HepG2 (cell line): ENCODE measurements around the gene CRMP1. TPM values are rescaled to one million over a fixed set of nuclear protein-coding genes. Genes with fewer than 3 reads are reported as not detected.

ENCODE experiments used
- ATAC-seq: fragments of 200-7000 bp; cut with Tn5 transposase; 3 replicates; pipeline ENCODE4 v1.9.1; 2020; ENCODE audit warnings: mild to moderate bottlenecking, moderate library complexity
- BruUV-seq: library from RNA; stranded (reverse); fragments of 400-500 nt; replicated peaks from 2 replicates; lab custom pipeline; 2021; lab: Mats Ljungman, UMichigan
- CTCF ChIA-PET: fragments of 300-600 bp; formaldehyde crosslinking; extraction: SDS; loops from one replicate; lab custom pipeline; 2021; ENCODE audit warnings: low total read pairs, inconsistent platforms, low intra/inter-chr PET ratio; lab: Yijun Ruan, JAX
- POLR2A ChIA-PET: fragments of 350-600 bp; sonication (Branson Sonifier 250); formaldehyde crosslinking; loops from one replicate; lab custom pipeline; 2020; ENCODE audit warnings: antibody characterized with exemption, inconsistent platforms; lab: Yijun Ruan, JAX
- DNase-seq: peaks from one replicate; pipeline ENCODE4 v3.0.0-alpha.2; 2015; ENCODE audit warnings: low spot score
- FAIRE-seq: peaks from 3 replicates; lab custom pipeline; 2011; peaks lifted over from hg19 to GRCh38; lab: Jason Lieb, UNC
- H2AFZ ChIP-seq: one replicate; pipeline ENCODE4 v1.6.1; 2011; ENCODE audit warnings: low read length, inconsistent platforms
- H3K27ac ChIP-seq: fragments of 300-600 bp; 3 replicates; pipeline ENCODE4 v1.8.0; 2011; ENCODE audit warnings: mixed run types, mild to moderate bottlenecking, mixed read lengths, low read length, inconsistent platforms; ENCODE audit not compliant: insufficient read depth; ENCODE audit errors: extremely low read length
- H3K27me3 ChIP-seq, 2 experiments: fragments of 200-600 bp in 1 of 2; 2 replicates in 1 of 2; 3 replicates in 1 of 2; pipeline versions ENCODE4 v1.6.0 to v1.8.0; 2011; ENCODE audit warnings: low read length in 2 of 2, mild to moderate bottlenecking in 2 of 2, moderate library complexity in 2 of 2, inconsistent platforms in 1 of 2; ENCODE audit not compliant: insufficient read depth in 2 of 2, control insufficient read depth in 1 of 2
- H3K36me3 ChIP-seq, 2 experiments: fragments of 200-600 bp in 1 of 2; replicated peaks in 1 of 2; 2 replicates in 1 of 2; 3 replicates in 1 of 2; pipeline versions ENCODE4 v1.5.1 to v1.8.0; 2011; ENCODE audit warnings: low read length in 2 of 2, inconsistent platforms in 1 of 2; ENCODE audit not compliant: insufficient read depth in 2 of 2, control insufficient read depth in 1 of 2
- H3K4me1 ChIP-seq: 2 replicates; pipeline ENCODE4 v1.5.1; 2012; ENCODE audit warnings: low read length, inconsistent platforms; ENCODE audit not compliant: insufficient read depth
- H3K4me2 ChIP-seq: 2 replicates; pipeline ENCODE4 v1.6.0; 2011; ENCODE audit warnings: low read depth, low read length, inconsistent platforms
- H3K4me3 ChIP-seq, 3 experiments: fragments of 200-600 bp in 1 of 3; sonication (generic), shearing (Covaris generic) in 1 of 3; replicated peaks in 1 of 3; 2 replicates each; pipeline ENCODE4 v1.5.1; 2011 to 2016; ENCODE audit warnings: low read length in 3 of 3, inconsistent platforms in 2 of 3, low read depth in 2 of 3, mild to moderate bottlenecking in 2 of 3, control low read depth in 1 of 3, mixed read lengths in 1 of 3; ENCODE audit not compliant: insufficient read depth in 1 of 3
- H3K79me2 ChIP-seq: one replicate; pipeline ENCODE4 v1.6.1; 2011; ENCODE audit warnings: low read length, inconsistent platforms; ENCODE audit not compliant: insufficient read depth
- H3K9ac ChIP-seq: 2 replicates; pipeline ENCODE4 v1.6.0; 2011; ENCODE audit warnings: mild to moderate bottlenecking, low read depth, low read length, inconsistent platforms; ENCODE audit not compliant: insufficient read depth
- H3K9me3 ChIP-seq: 2 replicates; pipeline ENCODE4 v1.5.1; 2012; ENCODE audit warnings: mild to moderate bottlenecking, low read length
- H4K20me1 ChIP-seq: 2 replicates; pipeline ENCODE4 v1.6.0; 2011; ENCODE audit warnings: inconsistent platforms, mild to moderate bottlenecking, low read length, moderate library complexity; ENCODE audit not compliant: insufficient read depth
- GRHL1 ChIP-seq: sonication (generic); formaldehyde crosslinking; conservative IDR thresholded peaks from 2 replicates; pipeline ENCODE4 v1.8.0; 2022; ENCODE audit warnings: missing genetic modification reagents
- HDAC2 ChIP-seq: sonication (generic); formaldehyde crosslinking; IDR thresholded peaks from 2 replicates; pipeline ENCODE4 v1.4.0; 2020; ENCODE audit warnings: missing genetic modification reagents
- KDM5A ChIP-seq: fragments of 200-600 bp; sonication (generic); IDR thresholded peaks from 2 replicates; pipeline ENCODE4 v1.7.0; 2018; ENCODE audit warnings: antibody characterized with exemption, mild to moderate bottlenecking, low read length, borderline replicate concordance
- KDM6A ChIP-seq: IDR thresholded peaks from 2 replicates; pipeline ENCODE4 v1.6.1; 2016; ENCODE audit warnings: low read depth
- RXRA ChIP-seq: sonication (generic); formaldehyde crosslinking; IDR thresholded peaks from 2 replicates; pipeline ENCODE4 v1.5.1; 2020; ENCODE audit warnings: missing genetic modification reagents
- TEAD3 ChIP-seq: optimal IDR thresholded peaks from 2 replicates; pipeline ENCODE3; 2016; ENCODE audit warnings: borderline replicate concordance
- ZNF674 ChIP-seq: sonication (generic); formaldehyde crosslinking; IDR thresholded peaks from 2 replicates; pipeline ENCODE4 v1.5.0; 2020; ENCODE audit warnings: low read depth, mild to moderate bottlenecking, missing genetic modification reagents
- ZNF792 ChIP-seq: IDR thresholded peaks from 2 replicates; pipeline ENCODE4 v1.6.1; 2016
- WGBS: methylation state at CpG from one replicate; pipeline ENCODE4 v1.1.6; 2017; ENCODE audit warnings: low lambda C conversion rate; 5-methylcytosine and 5-hydroxymethylcytosine counted together
- in situ Hi-C: cut with HindIII; loops from 2 replicates; pipeline ENCODE4 v1.10.0; 2017; ENCODE audit warnings: low pct_unique_long_range_greater_than_20kb; ENCODE audit not compliant: extremely low pct_ligation_motif_present
- intact Hi-C: fragments of 100-400 bp; cut with micrococcal nuclease; formaldehyde crosslinking; loops from one replicate; pipeline ENCODE4 v1.10.0; 2022; ENCODE audit not compliant: unreplicated experiment
- polyA plus RNA-seq, 8 experiments: library from polyadenylated mRNA; depleted of rRNA in 3 of 8; stranded (reverse) in 7 of 8; unstranded in 1 of 8; fragments of >200 nt; fragmentation: Illumina TruSeq in 4 of 8; extraction: Trizol in 4 of 8; gene quantifications; 2 replicates each; pipeline versions ENCODE4 v1.2.1 to v1.2.3, GENCODE V29; 2011 to 2016; ENCODE audit warnings: low read depth in 4 of 8, missing spikeins in 1 of 8, mixed read lengths in 1 of 8; ENCODE audit not compliant: insufficient read depth in 1 of 8
- total RNA-seq, 5 experiments: library from RNA; depleted of rRNA; stranded (reverse); fragments of >200 nt; fragmentation: Illumina TruSeq; extraction: Trizol; gene quantifications; 2 replicates each; pipeline ENCODE4 v1.2.3, GENCODE V29; 2016; ENCODE audit warnings: low read depth in 1 of 5

The CRMP1 gene
- total and polyA plus RNA-seq, 2 of the 13 experiments (the other 11 are each of a cell fraction or from before 2014, with no cell fraction given) = not detected

- POLR2A ChIA-PET = no interaction called here
- TF ChIP-seq HDAC2 (CRISPR knock-in tag) = no peak
- TF ChIP-seq RXRA (CRISPR knock-in tag) = no peak
- no peak for TF ChIP-seq KDM6A (CRISPR knock-in tag)
- TF ChIP-seq ZNF674 (CRISPR knock-in tag) = no peak
- no peak for TF ChIP-seq ZNF792
- TF ChIP-seq KDM5A = no peak
- TF ChIP-seq GRHL1 = no peak
- no peak for TF ChIP-seq TEAD3 (CRISPR knock-in tag)
- TF ChIP-seq, all 625 proteins: peak for 0
- intact Hi-C loops = no loop called here
- Histone ChIP-seq H2AFZ (no peak overlapping the region), H4K20me1 (no peaks in the 10 kb centered on the region), H3K4me3 (no peak overlapping the region), H3K27me3 (no peaks in the 10 kb centered on the region), H3K36me3 (peaks cover 10 to 11% of the 10 kb centered on the region in 2 experiments; a peak in 3 of 5 replicates), H3K9me3 (no peaks in the 10 kb centered on the region), H3K27ac (no peak overlapping the region), H3K79me2 (no peaks in the 10 kb centered on the region), H3K4me1 (no peaks in the 10 kb centered on the region; the same call in 1 of the 2 replicates), H3K9ac (no peak overlapping the region), H3K4me2 (no peak overlapping the region)
- no peak for ATAC-seq
- no TSS peak for BruUV-seq
- FAIRE-seq = no peak
- 96% methylated on average over 5 of the region's 5 CpGs for WGBS
- CTCF ChIA-PET = no interaction called here
- DNase-seq = no peak
- in situ Hi-C loops = loop anchor here (10.0 to 25.0 kb wide), 2 partner anchors 428 to 835 kb away; no protein-coding TSS in a partner anchor
Observed at GRCh38 chr4:5822619-5823018, 70.3 kb downstream of the CRMP1 start.
